ENCODE data around the gene SLC2A9.

SLC2A9 gene

DNA sequence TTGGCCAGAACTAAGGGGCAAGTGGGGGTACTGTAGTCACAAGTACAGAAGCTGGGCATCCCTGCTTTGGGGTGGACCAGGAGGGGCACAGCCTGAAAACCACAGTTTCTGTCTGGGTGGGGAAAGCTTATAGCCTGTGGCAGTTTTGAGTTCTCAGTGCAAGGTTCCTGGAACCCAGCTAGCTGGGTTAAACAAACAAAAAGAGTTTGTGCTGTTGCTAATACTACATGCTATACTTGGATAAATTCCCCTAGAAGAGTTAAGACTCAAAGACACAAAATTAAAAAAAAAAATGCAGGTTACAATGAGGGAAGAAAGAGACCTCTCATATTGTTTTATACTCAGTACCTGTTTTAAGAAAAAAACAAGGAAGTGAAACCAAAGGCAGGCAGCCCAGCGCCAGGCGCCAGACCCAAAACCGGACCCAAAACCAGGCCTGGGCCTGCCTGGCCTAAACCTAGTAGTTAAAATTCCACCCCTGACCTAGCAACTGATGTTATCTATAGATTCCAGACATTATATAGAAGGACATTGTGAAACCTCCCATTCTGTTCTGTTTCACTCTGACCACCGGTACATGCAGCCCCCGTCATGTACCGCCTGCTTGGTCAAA is 50.8 kb downstream of the SLC2A9 start:
- ATAC-seq (replicated peaks) (no peak), DNase-seq (no peak)
- H3K4me3 Mint-ChIP-seq = no peak overlapping the region
- H3K27me3 Mint-ChIP-seq = no peaks in the 10 kb centered on the region
- H3K36me3 Mint-ChIP-seq (ENCODE audit: insufficient read depth) = no peaks in the 10 kb centered on the region
- H3K9me3 Mint-ChIP-seq = peaks cover 5 to 10% of the 10 kb centered on the region in 2 donors
- no peaks in the 10 kb centered on the region for H3K4me1 Mint-ChIP-seq (ENCODE audit: low read depth in 2 of 2)
- no peak overlapping the region for H3K27ac Mint-ChIP-seq

DNA sequence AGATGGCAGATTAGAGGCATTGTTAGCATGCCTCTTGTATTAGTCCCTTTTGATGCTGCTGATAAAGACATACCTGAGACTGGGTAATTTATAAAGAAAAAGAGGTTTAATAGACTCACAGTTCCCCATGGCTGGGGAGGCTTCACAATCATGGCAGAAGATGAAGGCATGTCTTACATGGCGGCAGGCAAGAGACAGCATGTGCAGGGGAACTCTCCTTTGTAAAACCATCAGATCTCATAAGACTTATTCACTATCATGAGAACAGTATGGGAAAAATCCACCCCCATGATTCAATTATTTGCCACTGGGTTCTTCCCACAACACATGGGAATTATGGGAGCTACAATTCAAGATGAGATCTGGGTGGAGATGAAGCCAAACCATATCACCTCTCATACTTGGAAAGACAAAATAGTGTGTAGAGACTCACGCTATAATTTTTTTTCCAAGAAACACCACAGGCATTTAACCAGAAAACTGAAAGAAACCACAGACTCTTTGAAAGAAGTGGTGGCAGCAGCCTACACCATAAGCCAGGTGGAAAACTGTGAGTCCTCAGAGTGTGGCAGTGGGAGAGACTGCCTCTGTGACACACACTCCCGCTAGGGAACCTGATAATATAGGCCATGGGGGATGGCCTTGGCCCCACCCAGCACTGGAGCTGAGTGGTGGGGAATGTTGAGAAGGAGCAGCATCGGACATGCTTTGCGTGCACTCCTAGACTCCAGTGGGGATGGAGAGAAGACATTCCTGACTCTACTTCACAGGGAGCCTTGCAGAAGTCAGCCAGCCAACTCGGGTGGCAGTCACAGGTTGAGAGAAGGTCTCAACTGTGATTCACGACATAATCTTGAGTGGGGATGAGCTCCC is 51.5 kb downstream of the SLC2A9 start:
- no peaks in the 10 kb centered on the region for H3K27me3 Mint-ChIP-seq
- H3K27ac Mint-ChIP-seq = no peak overlapping the region
- H3K9me3 Mint-ChIP-seq = peaks cover 5 to 10% of the 10 kb centered on the region in 2 donors
- DNase-seq (no peak), ATAC-seq (replicated peaks) (no peak)
- H3K36me3 Mint-ChIP-seq (ENCODE audit: insufficient read depth) = no peaks in the 10 kb centered on the region
- no peak overlapping the region for H3K4me3 Mint-ChIP-seq
- no peaks in the 10 kb centered on the region for H3K4me1 Mint-ChIP-seq (ENCODE audit: low read depth in 2 of 2)

DNA sequence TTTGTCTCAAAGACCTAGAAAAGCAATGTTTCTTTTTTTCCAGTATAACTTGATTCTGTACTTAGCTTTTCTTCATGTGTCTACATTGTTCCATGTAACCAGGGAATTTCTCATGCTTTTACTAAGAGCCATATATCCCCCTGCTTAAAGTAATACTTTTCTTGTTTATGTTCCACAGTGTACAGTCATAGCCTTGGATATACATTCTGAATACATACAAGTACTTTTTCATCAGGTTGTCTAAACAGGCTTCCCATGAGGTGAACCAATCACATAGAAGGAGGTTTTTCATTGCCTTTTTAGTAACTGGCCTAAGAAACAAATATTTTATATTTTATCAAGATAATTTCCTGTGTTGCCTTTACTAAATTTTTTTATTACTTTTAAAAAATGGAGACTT is 52.8 kb downstream of the SLC2A9 start:
- H3K4me3 Mint-ChIP-seq = no peak overlapping the region
- H3K4me1 Mint-ChIP-seq (ENCODE audit: low read depth in 2 of 2) = no peaks in the 10 kb centered on the region
- H3K9me3 Mint-ChIP-seq = peaks cover 5 to 10% of the 10 kb centered on the region in 2 donors
- no peak overlapping the region for H3K27ac Mint-ChIP-seq
- H3K27me3 Mint-ChIP-seq = peaks cover 3 to 4% of the 10 kb centered on the region in 2 donors
- DNase-seq = no peak
- H3K36me3 Mint-ChIP-seq (ENCODE audit: insufficient read depth) = no peaks in the 10 kb centered on the region
- no peak for ATAC-seq (replicated peaks)

DNA sequence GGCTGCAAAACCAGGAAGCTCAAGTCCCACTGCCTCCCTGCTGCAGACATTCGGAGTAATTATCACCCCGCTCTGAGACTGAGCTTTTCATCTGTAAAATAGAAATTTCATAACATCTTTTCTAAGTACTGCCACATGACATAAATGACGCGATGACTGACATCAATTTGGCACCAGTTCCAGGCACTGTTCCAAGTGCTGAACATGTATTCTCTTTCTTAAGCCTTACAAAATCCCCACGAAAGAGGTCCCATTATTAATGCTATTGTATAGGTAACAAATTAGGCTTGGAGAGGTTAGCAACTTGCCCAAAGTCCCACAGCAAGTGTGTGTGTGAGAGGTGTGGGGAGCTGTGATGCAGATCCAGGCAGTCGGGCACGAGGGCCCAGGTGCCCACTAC is 56.4 kb downstream of the SLC2A9 start:
- Mint-ChIP-seq H3K4me1 (ENCODE audit: low read depth in 2 of 2) (no peaks in the 10 kb centered on the region), H3K36me3 (ENCODE audit: insufficient read depth) (no peaks in the 10 kb centered on the region), H3K9me3 (no peaks in the 10 kb centered on the region), H3K27ac (no peak overlapping the region), H3K4me3 (no peak overlapping the region), H3K27me3 (peaks cover 16 to 21% of the 10 kb centered on the region in 2 donors)
- ATAC-seq (replicated peaks) = no peak
- DNase-seq = no peak

DNA sequence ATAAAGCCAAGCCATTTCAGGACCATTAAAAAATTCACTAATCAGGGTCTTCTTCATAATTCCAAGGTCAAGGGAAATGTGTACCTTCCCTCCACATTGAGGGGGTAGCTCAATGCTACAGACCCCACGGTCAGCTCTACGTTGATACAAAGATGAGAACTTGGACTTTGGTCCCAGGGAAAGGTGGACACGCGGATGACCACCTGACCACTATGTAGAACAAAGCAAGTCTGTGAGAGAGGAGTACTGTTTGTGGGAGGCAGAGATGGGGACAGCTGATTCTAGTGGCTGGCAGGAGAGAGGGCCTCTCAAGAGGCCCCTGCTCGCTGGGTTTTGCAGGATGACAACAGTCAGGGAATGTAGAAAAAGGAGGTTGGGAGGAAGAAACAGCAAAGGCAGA is 58.0 kb downstream of the SLC2A9 start:
- peaks cover 21 to 22% of the 10 kb centered on the region in 2 donors for H3K27me3 Mint-ChIP-seq
- DNase-seq (no peak), ATAC-seq (replicated peaks) (no peak)
- no peaks in the 10 kb centered on the region for H3K4me1 Mint-ChIP-seq (ENCODE audit: low read depth in 2 of 2)
- H3K9me3 Mint-ChIP-seq = no peaks in the 10 kb centered on the region
- H3K4me3 Mint-ChIP-seq = no peak overlapping the region
- H3K36me3 Mint-ChIP-seq (ENCODE audit: insufficient read depth) = no peaks in the 10 kb centered on the region
- no peak overlapping the region for H3K27ac Mint-ChIP-seq

DNA sequence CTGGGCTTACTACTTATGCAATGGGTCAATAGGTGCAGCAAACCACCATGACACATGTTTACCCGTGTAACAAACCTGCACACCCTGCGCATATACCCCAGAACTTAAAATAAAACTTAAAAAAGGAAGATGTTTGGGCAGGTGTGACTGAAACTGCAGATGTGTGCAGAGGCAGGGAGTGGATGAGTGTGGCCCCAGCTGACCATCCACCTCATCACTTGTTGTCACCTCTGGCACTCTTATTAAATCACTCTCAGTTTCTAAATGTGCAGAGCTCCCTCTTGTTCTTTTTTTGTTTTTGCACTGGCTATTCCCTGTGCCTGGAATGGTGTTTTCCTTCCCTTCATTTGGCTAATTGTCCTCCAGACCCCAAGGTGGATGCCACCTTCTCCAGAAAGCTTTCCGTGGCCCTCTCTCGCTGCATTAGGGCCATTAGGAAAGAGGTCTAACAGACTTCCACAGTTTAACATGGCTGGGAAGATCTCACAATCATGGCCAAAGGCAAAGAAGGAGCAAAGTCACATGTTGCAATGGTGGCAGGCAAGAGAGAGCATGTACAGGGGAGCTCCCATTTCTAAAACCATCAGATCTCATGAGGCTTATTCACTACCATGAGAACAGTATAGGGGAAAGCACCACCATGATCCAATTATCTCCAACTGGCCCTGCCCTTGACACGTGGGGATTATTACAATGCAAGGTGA is 58.5 kb downstream of the SLC2A9 start:
- Mint-ChIP-seq H3K9me3 (no peaks in the 10 kb centered on the region), H3K4me3 (no peak overlapping the region), H3K4me1 (ENCODE audit: low read depth in 2 of 2) (no peaks in the 10 kb centered on the region), H3K36me3 (ENCODE audit: insufficient read depth) (no peaks in the 10 kb centered on the region), H3K27me3 (peaks cover 21 to 22% of the 10 kb centered on the region in 2 donors), H3K27ac (no peak overlapping the region)
- DNase-seq (no peak), ATAC-seq (replicated peaks) (no peak)

DNA sequence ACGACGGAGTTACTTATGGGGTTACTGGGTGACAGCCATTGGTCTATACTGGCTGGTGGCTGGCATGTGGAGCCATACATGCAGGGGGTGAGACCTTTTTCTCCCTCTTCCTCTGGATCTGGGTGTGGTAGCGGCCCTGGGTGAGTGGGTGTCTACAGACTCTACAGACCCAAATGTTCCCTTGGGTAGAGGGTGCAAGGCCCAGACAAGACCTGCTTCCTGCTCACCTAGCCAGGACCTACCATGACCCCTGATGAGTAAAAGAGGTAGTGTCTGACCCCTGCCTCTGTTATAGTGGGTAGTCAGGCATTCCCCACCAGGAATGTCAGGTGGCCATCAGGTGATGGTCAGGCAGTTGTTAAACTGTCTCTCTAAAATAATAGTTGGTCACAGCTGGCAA is 66.8 kb downstream of the SLC2A9 start:
- H3K4me3 Mint-ChIP-seq = no peak overlapping the region

DNA sequence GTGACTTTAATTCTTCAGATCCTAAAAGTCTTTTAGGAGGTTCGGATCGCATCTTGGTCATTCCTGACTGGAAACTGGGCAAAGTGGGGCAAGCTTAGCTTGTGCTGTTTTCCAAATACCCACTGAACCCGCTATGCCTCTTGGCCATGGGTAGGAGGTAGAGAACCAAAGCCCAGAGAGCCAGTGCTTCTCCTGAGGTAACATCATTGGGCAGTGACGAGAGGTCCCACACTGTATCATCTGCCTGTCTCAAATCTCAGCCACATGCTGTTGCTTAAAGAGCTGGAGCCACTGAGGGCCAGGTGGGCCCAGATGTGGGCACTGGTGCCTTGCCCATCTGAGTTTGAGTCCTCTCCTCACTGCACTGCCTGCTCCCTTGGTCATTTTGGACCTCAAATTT is 68.2 kb downstream of the SLC2A9 start:
- DNase-seq (no peak), ATAC-seq (replicated peaks) (no peak)
- H3K9me3 Mint-ChIP-seq = no peaks in the 10 kb centered on the region
- H3K27ac Mint-ChIP-seq = no peak overlapping the region
- no peaks in the 10 kb centered on the region for H3K36me3 Mint-ChIP-seq (ENCODE audit: insufficient read depth)
- no peak overlapping the region for H3K4me3 Mint-ChIP-seq
- H3K4me1 Mint-ChIP-seq (ENCODE audit: low read depth in 2 of 2) = no peaks in the 10 kb centered on the region
- H3K27me3 Mint-ChIP-seq = peaks cover 10 to 18% of the 10 kb centered on the region in 2 donors

More for the DNA sequence above, 66.8 kb downstream of the SLC2A9 start:
- H3K4me1 Mint-ChIP-seq (ENCODE audit: low read depth in 2 of 2) = no peaks in the 10 kb centered on the region
- no peak overlapping the region for H3K27ac Mint-ChIP-seq
- no peaks in the 10 kb centered on the region for H3K36me3 Mint-ChIP-seq (ENCODE audit: insufficient read depth)
- DNase-seq (no peak), ATAC-seq (replicated peaks) (no peak)
- H3K27me3 Mint-ChIP-seq = peaks cover 5 to 9% of the 10 kb centered on the region in 2 donors
- no peaks in the 10 kb centered on the region for H3K9me3 Mint-ChIP-seq

DNA sequence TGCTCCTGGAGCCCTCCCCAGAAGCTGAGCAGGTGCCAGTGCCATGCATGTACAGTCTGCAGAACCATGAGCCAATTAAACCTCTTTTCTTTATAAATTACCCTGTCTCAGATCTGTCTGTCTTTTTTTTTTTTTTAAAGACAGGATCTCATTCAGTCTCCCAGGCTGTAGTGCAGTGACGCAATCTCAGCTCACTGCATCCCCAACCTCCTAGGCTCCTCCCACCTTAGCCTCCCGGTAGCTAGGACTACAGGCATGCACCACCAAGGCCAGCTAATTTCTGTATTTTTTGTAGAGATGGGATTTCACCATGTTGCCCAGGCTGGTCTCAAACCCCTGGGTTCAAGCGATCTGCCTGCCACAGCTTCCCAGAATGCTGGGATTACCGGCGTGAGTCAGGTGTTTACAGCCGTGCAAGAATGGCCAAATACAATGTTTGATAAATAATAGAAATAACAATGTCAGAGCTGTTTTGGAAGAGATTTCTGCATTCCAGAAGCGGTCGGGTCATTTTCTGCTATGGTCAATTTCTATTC is 68.8 kb downstream of the SLC2A9 start:
- no peak for DNase-seq
- Mint-ChIP-seq H3K9me3 (no peaks in the 10 kb centered on the region), H3K27me3 (peaks cover 10 to 19% of the 10 kb centered on the region in 2 donors), H3K4me3 (no peak overlapping the region), H3K27ac (no peak overlapping the region), H3K4me1 (ENCODE audit: low read depth in 2 of 2) (no peaks in the 10 kb centered on the region), H3K36me3 (ENCODE audit: insufficient read depth) (no peaks in the 10 kb centered on the region)
- no peak for ATAC-seq (replicated peaks)

DNA sequence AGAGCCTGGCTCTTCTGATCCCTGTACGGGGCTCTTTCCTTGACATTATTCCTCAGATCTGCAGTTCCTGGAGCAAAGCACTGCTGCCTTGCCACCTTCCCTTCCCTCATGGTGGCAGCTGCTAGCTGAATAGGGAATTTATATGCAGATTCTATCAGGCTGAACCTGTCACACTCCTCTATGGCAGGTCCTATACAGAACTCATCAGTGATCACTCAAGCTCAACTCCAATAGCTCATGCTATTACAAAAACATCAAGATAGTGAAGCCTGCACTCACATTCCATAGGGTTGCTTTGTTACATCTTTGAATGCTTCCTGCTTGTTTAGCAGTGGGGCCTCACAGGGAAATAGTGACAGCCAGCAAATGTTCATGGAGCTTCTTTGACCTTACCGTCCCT is 71.7 kb downstream of the SLC2A9 start:
- DNase-seq (no peak), ATAC-seq (replicated peaks) (no peak)
- no peaks in the 10 kb centered on the region for H3K36me3 Mint-ChIP-seq (ENCODE audit: insufficient read depth)
- no peaks in the 10 kb centered on the region for H3K9me3 Mint-ChIP-seq
- H3K4me1 Mint-ChIP-seq (ENCODE audit: low read depth in 2 of 2) = no peaks in the 10 kb centered on the region
- H3K27me3 Mint-ChIP-seq = peaks cover 10 to 19% of the 10 kb centered on the region in 2 donors
- no peak overlapping the region for H3K4me3 Mint-ChIP-seq
- no peak overlapping the region for H3K27ac Mint-ChIP-seq

DNA sequence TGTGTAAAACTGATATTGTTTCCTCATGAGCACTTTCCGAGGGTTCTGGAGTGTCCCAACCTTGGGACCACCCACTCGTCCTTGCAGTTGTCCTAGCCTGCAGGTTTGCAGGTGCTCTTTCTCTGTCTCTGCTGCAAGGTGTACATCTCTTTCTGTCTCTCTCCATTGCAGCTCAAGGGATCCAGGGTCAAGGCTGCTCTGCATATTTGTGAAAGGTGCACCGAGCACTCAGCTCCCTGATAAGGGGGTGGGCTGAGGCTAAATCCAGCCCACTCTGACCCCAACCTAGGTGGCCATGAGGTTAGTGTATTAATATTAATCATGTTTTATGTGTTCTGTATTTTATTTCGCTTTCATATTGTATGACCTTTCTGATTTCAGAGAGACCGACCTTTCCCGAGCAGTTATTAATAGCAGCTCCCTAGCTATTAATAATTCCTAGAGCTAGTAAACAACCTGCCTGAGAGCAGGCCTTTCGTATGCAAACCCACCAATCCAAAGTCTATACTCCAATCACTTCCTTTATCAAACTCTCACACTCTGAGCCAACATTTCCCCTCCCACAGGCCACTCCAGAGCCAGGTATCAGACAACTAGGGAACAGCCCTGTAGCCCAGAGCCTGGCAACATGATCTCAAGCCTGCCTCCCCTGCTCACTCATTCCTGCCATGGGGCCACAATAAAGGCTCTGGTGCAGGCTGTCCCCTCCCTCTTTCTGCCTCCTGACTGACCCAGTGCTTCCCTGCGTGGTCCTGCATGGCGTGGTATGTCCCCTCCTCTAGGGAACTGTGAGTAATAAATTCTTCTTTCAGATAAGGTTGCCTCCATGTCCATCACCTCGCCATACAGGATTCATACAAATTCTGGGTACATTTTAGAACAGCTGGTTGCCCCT is 73.9 kb downstream of the SLC2A9 start:
- H3K4me3 Mint-ChIP-seq = no peak overlapping the region
- peaks cover 10 to 19% of the 10 kb centered on the region in 2 donors for H3K27me3 Mint-ChIP-seq
- DNase-seq (no peak), ATAC-seq (replicated peaks) (no peak)
- H3K4me1 Mint-ChIP-seq (ENCODE audit: low read depth in 2 of 2) = no peaks in the 10 kb centered on the region
- no peaks in the 10 kb centered on the region for H3K36me3 Mint-ChIP-seq (ENCODE audit: insufficient read depth)
- no peaks in the 10 kb centered on the region for H3K9me3 Mint-ChIP-seq
- H3K27ac Mint-ChIP-seq = no peak overlapping the region

DNA sequence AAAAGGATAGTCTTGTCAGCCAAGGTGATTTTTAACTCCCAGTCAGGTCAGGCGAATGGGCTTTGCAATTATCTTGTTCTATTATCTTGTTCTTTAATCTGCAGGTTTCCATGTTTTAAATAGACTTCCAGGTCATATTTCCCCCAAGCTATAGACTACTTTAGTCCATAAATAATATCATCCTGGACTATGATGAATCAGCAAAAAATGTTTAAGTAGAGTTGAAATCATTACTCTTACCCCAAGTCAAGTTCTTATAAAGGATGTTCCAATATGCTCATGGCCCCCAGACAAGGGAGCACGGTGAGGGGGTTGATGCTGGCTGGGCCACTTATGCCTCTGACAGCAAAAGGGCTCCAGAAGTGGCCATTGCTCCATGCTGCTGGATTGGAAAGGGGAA is 75.1 kb downstream of the SLC2A9 start:
- Mint-ChIP-seq H3K27ac (no peak overlapping the region), H3K27me3 (peaks cover 10 to 26% of the 10 kb centered on the region in 2 donors), H3K9me3 (no peaks in the 10 kb centered on the region), H3K4me3 (no peak overlapping the region), H3K4me1 (ENCODE audit: low read depth in 2 of 2) (no peaks in the 10 kb centered on the region), H3K36me3 (ENCODE audit: insufficient read depth) (no peaks in the 10 kb centered on the region)
- ATAC-seq (replicated peaks) (no peak), DNase-seq (no peak)
